HG03045 (cell line): Measurements from ENCODE around the gene CYBB.
A peak's percentile ranks its signal among the peaks of the same experiment; 100 is the strongest.
"Not testable (repeated sequence)": the region's sequence is repeated elsewhere in the genome, so short reads cannot be mapped to it uniquely, and the experiment has no call there.

Experiments
- ATAC-seq: cut with Tn5 transposase; IDR thresholded peaks from one replicate; pipeline ENCODE4 v1.9.1; 2021; ENCODE audit warnings: mild to moderate bottlenecking, moderate library complexity; ENCODE audit not compliant: unreplicated experiment

Gene CYBB

GRCh38 chrX:37779857-37780256, at the start of gene CYBB:
Gene CYBB (plus strand): TSS chrX:37780059. CDS start chrX:37780078, 19 bp downstream.
- ATAC-seq = no peak

- peak; percentile 60 for ATAC-seq
Measured at GRCh38 chrX:37745354-37745753, 34.5 kb upstream of the CYBB start.

DNA sequence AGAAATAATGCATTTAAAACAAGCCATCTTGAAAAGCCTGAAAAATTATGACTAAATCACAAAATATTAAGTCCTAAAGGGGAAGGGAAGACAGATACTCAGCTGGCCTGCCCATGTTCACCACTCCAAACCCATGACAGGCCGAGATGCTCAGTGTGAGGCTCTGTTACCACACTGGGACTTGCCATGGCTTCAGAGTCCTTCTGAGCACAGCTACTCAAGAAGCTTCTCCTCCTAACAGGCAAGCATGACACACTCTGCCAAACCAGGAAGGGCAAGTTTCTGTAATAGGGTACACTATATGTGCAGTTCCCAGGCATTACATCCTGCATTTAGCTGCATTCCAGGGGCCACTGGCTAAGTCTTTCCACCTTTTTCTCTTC, 34.0 kb upstream of the CYBB start:
- peak; percentile 37 for ATAC-seq

- peak; percentile 92 for ATAC-seq
Measured at GRCh38 chrX:37746218-37746941, 33.5 kb upstream of the CYBB start.

DNA sequence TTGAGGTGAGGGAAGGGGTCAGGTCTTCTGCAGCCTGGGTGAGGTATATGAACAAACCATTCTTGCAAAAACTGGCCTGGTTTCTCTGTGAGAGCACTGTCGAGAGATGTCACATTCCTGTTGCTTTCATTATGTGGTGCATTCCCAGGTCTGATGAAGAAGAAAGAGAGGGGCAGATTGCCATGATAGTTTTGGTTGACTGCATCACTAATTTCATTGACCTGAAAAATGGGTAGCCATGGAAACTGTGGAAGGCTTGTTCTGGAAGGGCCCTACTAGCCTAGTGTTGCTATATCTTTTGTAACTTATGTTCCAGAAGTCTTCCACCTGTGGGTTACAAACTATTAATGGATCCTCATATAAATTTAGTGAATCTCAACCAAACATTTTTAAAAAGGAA, 32.9 kb upstream of the CYBB start:
- ATAC-seq = no peak

- no peak for ATAC-seq
Measured at GRCh38 chrX:37752281-37752680, 27.6 kb upstream of the CYBB start.

GRCh38 chrX:37752936-37753335, 26.9 kb upstream of the CYBB start:
- ATAC-seq = no peak

DNA sequence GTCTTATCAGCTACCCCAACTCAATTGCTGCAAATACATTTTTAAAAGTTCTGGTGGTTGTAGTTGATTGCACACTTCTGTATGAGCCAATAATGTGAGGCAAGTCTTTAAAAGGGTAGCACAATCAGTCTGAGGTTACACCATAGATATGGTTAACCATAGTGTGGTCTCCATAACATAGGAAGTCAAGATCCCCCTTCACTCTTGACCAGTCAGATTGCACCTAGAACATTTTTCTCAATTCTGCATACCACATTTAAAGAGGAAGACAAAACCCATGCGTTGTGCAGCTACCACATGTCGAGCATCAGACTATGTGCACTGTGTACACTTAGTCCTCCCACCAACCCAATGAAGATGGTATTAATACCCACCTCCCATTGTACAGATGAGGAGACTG, 26.5 kb upstream of the CYBB start:
- no peak for ATAC-seq

DNA sequence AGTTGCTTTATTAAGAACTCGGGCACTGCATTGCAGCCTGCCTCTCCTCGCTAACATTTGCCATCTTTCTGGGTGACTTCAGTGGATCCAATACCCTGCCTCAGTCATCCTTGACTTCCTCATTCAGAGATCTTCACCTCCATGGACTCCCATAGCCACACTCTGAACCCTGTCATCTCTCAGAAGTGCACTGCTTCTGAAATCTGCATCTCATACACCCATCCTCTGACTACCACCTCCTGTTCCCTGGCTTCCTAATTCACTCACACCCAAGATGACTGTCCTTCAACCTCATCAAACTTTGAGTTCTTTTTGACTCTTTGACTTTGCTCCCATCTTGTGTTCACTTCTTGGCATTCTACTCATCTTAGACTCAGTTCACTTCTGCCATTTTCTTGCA, 25.3 kb upstream of the CYBB start:
- peak; percentile 13 for ATAC-seq

DNA sequence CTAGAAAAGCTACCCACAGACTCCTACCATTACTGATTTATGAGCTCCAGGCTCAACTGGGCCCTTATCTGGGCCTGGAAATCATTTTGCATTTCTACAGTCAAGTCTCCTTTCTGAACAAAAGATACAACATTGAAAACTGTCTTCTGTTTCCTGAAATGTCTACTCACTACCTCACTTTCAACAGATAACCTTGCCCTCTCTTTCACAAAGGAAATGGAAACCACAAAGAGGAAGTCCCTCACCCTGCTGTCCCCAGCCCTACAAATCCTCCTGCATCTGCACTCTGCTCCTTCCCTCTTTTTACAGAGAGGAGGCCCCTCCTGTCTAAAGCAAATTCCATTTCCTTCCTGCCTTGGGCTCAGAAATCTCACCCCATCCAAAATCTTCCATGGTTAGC, 24.8 kb upstream of the CYBB start:
- ATAC-seq = peak; percentile 92

DNA sequence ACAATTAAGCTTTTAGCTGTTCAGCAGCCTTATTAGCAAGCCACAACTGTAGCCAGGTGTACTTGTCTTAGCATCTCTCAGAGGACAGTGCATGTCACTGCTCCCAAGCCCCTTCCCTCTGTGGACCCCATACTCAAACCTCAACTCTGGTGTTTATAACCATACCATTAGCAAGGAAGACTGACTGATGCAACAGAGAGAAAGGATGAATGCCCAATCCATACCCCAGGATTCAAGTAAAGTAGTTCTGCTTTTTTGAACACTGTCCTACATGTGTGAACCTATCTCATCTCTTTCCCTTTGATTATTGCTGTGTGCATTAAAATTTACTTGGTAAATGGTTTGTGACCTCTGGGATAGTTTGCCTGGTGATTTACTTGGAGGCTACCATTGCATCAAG, 22.8 kb upstream of the CYBB start:
- no peak for ATAC-seq

DNA sequence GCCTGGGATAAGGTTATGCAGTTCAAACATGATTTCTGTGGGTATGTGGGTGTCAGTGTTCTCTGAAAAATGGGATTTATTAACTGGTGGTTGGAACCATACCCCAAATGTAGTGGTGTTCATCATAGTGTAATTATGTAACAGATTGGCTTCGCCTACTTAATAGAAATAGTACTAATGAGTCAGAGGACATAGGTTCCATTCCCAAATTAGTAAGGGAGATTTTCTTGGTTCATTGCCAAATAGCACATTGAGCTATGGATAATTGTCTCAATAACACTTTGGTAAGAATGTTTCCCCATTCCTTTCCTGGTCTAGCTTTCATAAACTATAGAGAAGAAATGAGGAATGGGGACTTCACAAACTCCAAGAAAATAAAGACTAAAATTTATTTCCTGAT, 20.5 kb upstream of the CYBB start:
- ATAC-seq = no peak

GRCh38 chrX:37759878-37760418, 19.9 kb upstream of the CYBB start:
- no peak for ATAC-seq

DNA sequence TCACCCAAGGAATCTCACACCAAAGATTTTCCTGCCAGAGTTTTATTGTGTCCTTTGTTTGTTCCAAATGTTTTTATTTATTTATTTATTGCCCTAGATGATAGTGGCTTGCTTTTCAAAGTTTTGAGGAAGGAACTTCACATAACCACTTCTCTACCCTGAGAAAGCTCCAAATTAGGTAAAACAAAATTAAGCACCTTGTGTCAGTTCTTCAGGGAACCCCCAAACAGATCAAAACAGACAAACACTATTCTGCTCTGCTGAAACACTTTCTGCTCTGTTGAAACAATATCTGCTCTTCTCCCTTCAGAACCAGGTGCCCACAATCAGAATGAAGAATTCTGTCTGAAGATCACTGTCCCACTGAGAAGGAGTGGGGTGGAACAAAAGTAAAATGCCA, 16.5 kb upstream of the CYBB start:
- no peak for ATAC-seq

GRCh38 chrX:37765507-37765906, 14.4 kb upstream of the CYBB start:
- no peak for ATAC-seq

DNA sequence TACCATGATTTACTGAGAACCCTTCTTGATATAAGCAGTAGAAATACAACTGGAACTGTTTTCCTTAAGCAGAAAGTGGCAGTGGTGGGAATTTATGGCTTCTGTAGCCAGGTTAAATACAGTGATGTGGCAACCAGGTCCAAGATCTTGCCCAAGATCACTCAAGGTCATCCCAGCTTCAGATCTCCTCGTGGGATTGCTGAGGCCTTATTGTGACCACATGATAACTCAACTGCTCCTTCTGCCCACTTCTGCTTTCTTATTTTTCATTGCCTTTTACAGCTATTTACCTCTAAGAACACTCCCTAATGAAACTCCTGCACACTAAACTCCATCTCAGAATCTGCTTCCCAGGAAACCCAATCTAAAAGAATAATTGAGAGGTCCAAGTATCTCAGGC, 12.4 kb upstream of the CYBB start:
- ATAC-seq = no peak

GRCh38 chrX:37768866-37769265, 11.0 kb upstream of the CYBB start:
- ATAC-seq = not testable (repeated sequence)

DNA sequence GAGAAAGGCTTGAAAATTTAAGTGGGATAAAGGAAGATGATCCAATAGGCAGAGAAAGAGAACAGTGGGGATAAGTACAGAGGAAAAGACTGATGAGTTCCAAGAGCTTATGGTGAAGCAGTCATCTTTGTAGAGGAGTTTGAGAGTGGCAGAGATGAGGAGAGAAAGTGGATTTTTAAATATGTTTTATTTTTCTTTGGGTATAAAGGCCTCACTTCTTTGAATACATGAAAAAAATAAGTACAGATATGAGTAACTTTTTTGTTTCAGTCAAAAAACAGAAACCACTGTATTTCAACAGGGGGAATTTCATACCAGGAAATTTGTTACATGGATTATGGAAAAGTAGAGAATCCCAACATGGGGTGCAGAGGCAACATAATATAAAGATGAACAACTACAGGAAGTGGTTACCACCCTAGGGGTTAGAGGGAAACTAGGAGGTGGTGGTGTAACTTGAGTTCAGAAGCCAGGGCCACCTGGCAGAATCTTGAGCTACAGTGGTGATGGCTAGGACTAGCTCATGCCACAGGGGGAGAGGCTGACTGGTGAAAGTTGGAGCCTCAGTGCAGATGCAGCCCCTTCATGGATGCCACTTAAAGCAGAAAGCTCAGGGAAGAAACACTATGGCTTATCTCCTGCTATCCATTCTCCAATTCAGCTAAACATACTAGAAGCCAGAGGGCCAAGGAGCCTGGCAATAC, 3.4 kb upstream of the CYBB start:
- ATAC-seq = no peak

DNA sequence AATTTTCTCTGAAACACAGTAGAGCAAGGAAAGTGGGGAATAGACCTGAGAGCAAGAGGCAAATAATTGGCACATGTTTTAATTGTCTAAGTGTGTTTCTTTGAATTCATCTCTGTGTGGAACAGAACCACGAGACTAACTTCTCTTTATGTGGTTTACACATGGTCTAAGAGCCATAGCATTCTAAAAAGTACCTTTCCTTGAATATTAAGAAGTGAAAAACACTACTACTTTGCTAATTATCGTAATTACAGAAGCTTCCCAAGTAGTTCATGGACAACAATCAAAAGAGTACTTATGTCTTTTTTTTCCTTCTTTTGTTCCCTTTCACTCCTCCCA, 2.9 kb upstream of the CYBB start:
- ATAC-seq = no peak

GRCh38 chrX:37781081-37781480, 1.2 kb downstream of the CYBB start:
- no peak for ATAC-seq

DNA sequence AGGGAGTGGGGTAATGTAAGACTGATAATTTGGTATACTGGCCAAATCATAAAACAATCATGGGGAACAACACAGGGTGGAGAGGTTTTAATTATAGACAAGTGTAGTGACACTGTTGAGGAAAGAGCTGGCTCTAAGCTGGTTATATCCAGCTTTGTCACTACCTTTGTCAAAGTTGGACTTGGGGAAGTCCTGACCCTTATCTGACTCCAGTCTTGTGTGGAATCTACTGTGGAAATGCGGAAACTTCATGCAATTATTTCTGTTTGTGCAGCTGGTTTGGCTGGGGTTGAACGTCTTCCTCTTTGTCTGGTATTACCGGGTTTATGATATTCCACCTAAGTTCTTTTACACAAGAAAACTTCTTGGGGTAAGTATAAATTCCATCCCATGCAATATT, 2.0 kb downstream of the CYBB start:
- no peak for ATAC-seq

GRCh38 chrX:37782359-37782758, 2.5 kb downstream of the CYBB start:
- ATAC-seq = no peak

GRCh38 chrX:37783305-37783704, 3.4 kb downstream of the CYBB start:
- ATAC-seq = no peak
